ENCODE measurements around the gene CSNK2A3.

CSNK2A3 gene

GRCh38 chr11:11335043-11335442 lies 18.0 kb downstream of the CSNK2A3 start:
- no peak for DNase-seq (ENCODE audit: low spot score)

- DNase-seq (ENCODE audit: low spot score), result no peak
These were observed 18.4 kb downstream of the CSNK2A3 start for GRCh38 chr11:11334607-11335006.

- DNase-seq (ENCODE audit: low spot score), result no peak
These were observed 20.8 kb downstream of the CSNK2A3 start for GRCh38 chr11:11332141-11332710.

- DNase-seq (ENCODE audit: low spot score), result no peak
These were observed 23.8 kb downstream of the CSNK2A3 start for GRCh38 chr11:11329062-11329806.

GRCh38 chr11:11324090-11324489 lies 29.0 kb downstream of the CSNK2A3 start:
- DNase-seq (ENCODE audit: low spot score), result no peak

GRCh38 chr11:11322101-11322500 lies 30.9 kb downstream of the CSNK2A3 start:
- DNase-seq (ENCODE audit: low spot score), result no peak

- DNase-seq (ENCODE audit: low spot score), result no peak
These were observed 32.2 kb downstream of the CSNK2A3 start for GRCh38 chr11:11320825-11321224.

- DNase-seq (ENCODE audit: low spot score), result no peak
These were observed 34.1 kb downstream of the CSNK2A3 start for GRCh38 chr11:11318961-11319360.

GRCh38 chr11:11318461-11318860 lies 34.6 kb downstream of the CSNK2A3 start:
- DNase-seq (ENCODE audit: low spot score), result no peak

GRCh38 chr11:11316651-11317230 lies 36.3 kb downstream of the CSNK2A3 start:
- no peak for DNase-seq (ENCODE audit: low spot score)

GRCh38 chr11:11313902-11314692 lies 39.0 kb downstream of the CSNK2A3 start:
- DNase-seq (ENCODE audit: low spot score), result no peak

GRCh38 chr11:11313426-11313825 lies 39.6 kb downstream of the CSNK2A3 start:
- DNase-seq (ENCODE audit: low spot score), result no peak

- DNase-seq (ENCODE audit: low spot score), result no peak
These were observed 40.3 kb downstream of the CSNK2A3 start for GRCh38 chr11:11312738-11313137.

- DNase-seq (ENCODE audit: low spot score), result no peak
These were observed 41.9 kb downstream of the CSNK2A3 start for GRCh38 chr11:11311169-11311568.

- DNase-seq (ENCODE audit: low spot score), result no peak
These were observed 43.1 kb downstream of the CSNK2A3 start for GRCh38 chr11:11309906-11310305.

- no peak for DNase-seq (ENCODE audit: low spot score)
These were observed 44.8 kb downstream of the CSNK2A3 start for GRCh38 chr11:11308249-11308648.

GRCh38 chr11:11306855-11307254 lies 46.2 kb downstream of the CSNK2A3 start:
- no peak for DNase-seq (ENCODE audit: low spot score)

- no peak for DNase-seq (ENCODE audit: low spot score)
These were observed 48.5 kb downstream of the CSNK2A3 start for GRCh38 chr11:11304550-11304949.

- DNase-seq (ENCODE audit: low spot score), result no peak
These were observed 50.5 kb downstream of the CSNK2A3 start for GRCh38 chr11:11302565-11302964.

All from COLO829 (cell line).